ENCODE measurements around the gene SHISAL1.

GRCh38 chr22:44231233-44231632 lies 81.5 kb downstream of the SHISAL1 start:
- TF ChIP-seq CTCF (IDR thresholded peaks at IDR 0.05) (no peak), POLR2A (IDR thresholded peaks at IDR 0.05) (no peak)
